Upper lobe of left lung (tissue), 4 donors: ENCODE measurements around the gene GNL1.

Experiments
- EP300 ChIP-seq, 4 donors: sonication (generic); formaldehyde crosslinking; IDR thresholded peaks; one replicate each; pipeline ENCODE4 v1.5.1; 2017; ENCODE audit warnings: antibody characterized with exemption in 4 of 4, control low read depth in 2 of 4
- POLR2AphosphoS5 ChIP-seq, 2 donors: sonication (generic); formaldehyde crosslinking; IDR thresholded peaks; one replicate each; pipeline ENCODE4 v1.5.1; 2017; ENCODE audit warnings: antibody characterized with exemption in 2 of 2
- TF ChIP-seq, protein P1 (sequence below), 6 experiments: fragments of 450-650 bp in 4 of 6; fragments of 200-600 bp in 2 of 6; sonication (generic) in 2 of 6; IDR thresholded peaks; one replicate each; pipeline ENCODE4 v1.5.1; 2016 to 2019; ENCODE audit warnings: antibody characterized with exemption in 6 of 6

DNA sequence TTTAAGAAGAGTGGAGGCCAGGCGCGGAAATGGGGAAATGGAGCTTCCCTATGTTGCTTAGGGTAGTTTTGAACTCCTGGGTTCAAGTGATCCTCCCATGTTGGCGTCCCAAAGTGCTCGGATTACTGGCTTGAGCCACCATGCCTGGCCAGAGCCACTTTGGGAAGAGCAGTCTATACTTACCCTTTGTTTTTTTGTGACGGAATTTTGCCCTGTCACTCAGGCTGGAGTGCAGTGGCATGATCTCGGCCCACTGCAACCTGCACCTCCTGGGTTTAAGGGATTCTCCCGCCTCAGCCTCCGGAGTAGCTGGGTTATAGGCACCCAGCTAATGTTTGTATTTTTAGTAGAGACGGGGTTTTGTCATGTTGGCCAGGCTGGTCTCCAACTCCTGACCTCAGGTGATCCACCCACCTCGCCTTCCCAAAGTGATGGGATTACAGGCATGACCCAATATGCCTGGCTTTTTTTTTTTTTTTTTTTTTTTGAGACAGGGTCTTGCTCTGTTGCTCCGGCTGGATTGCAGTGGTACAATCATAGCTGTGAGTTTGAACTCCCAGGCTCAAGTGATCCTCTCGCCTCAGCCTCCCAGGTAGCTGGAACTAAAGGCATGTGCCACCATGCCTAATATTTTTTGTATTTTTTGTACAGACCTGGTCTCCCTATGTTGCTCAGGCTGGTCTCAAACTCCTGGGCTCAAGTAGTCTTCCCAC is 42.8 kb upstream of the GNL1 start:
- TF ChIP-seq POLR2AphosphoS5 (IDR thresholded peaks at IDR 0.05): no peak
- TF ChIP-seq EP300 (IDR thresholded peaks at IDR 0.05): no peak
- TF ChIP-seq, protein P1, sequence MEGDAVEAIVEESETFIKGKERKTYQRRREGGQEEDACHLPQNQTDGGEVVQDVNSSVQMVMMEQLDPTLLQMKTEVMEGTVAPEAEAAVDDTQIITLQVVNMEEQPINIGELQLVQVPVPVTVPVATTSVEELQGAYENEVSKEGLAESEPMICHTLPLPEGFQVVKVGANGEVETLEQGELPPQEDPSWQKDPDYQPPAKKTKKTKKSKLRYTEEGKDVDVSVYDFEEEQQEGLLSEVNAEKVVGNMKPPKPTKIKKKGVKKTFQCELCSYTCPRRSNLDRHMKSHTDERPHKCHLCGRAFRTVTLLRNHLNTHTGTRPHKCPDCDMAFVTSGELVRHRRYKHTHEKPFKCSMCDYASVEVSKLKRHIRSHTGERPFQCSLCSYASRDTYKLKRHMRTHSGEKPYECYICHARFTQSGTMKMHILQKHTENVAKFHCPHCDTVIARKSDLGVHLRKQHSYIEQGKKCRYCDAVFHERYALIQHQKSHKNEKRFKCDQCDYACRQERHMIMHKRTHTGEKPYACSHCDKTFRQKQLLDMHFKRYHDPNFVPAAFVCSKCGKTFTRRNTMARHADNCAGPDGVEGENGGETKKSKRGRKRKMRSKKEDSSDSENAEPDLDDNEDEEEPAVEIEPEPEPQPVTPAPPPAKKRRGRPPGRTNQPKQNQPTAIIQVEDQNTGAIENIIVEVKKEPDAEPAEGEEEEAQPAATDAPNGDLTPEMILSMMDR (IDR thresholded peaks at IDR 0.05): no peak
